Effector memory CD4-positive, alpha-beta T cell (primary cell): ENCODE data around the gene PPP2CA.
A peak's percentile ranks its signal among the peaks of the same experiment; 100 is the strongest.
"Not testable (repeated sequence)": the region's sequence is repeated elsewhere in the genome, so short reads cannot be mapped to it uniquely, and the experiment has no call there.

Source experiments
- DNase-seq, 3 donors: peaks; one replicate each; pipeline ENCODE4 v3.0.0-alpha.2; 2020
- H3K27ac ChIP-seq: 2 replicates; pipeline ENCODE4 v1.7.0; 2013; ENCODE audit warnings: mild to moderate bottlenecking, low read length, moderate library complexity; ENCODE audit not compliant: insufficient read depth, poor library complexity, severe bottlenecking
- H3K27me3 ChIP-seq: replicated peaks from 2 replicates; pipeline ENCODE4 v1.7.0; 2013; ENCODE audit warnings: mild to moderate bottlenecking, low read length; ENCODE audit not compliant: insufficient read depth, control insufficient read depth, poor library complexity, severe bottlenecking
- H3K36me3 ChIP-seq: 2 replicates; pipeline ENCODE4 v1.7.0; 2013; ENCODE audit warnings: mild to moderate bottlenecking, low read length, moderate library complexity; ENCODE audit not compliant: control insufficient read depth, insufficient read depth
- H3K4me1 ChIP-seq: 2 replicates; pipeline ENCODE4 v1.7.0; 2013; ENCODE audit warnings: low read length, mild to moderate bottlenecking; ENCODE audit not compliant: control insufficient read depth, insufficient read depth, poor library complexity, severe bottlenecking
- H3K4me3 ChIP-seq: 2 replicates; pipeline ENCODE4 v1.7.0; 2013; ENCODE audit warnings: low read length, low read depth, mild to moderate bottlenecking; ENCODE audit not compliant: insufficient read depth, poor library complexity, severe bottlenecking
- H3K9me3 ChIP-seq: 2 replicates; pipeline ENCODE4 v1.7.0; 2013; ENCODE audit warnings: mild to moderate bottlenecking, low read length, moderate library complexity; ENCODE audit not compliant: control insufficient read depth
- total RNA-seq, 3 donors: gene quantifications; one replicate each; lab custom pipeline; 2026; lab: John Stamatoyannopoulos, UW

The PPP2CA gene
- total RNA-seq: 85.6 to 92.2 (median 87.8) reads per million in 3 donors

DNA sequence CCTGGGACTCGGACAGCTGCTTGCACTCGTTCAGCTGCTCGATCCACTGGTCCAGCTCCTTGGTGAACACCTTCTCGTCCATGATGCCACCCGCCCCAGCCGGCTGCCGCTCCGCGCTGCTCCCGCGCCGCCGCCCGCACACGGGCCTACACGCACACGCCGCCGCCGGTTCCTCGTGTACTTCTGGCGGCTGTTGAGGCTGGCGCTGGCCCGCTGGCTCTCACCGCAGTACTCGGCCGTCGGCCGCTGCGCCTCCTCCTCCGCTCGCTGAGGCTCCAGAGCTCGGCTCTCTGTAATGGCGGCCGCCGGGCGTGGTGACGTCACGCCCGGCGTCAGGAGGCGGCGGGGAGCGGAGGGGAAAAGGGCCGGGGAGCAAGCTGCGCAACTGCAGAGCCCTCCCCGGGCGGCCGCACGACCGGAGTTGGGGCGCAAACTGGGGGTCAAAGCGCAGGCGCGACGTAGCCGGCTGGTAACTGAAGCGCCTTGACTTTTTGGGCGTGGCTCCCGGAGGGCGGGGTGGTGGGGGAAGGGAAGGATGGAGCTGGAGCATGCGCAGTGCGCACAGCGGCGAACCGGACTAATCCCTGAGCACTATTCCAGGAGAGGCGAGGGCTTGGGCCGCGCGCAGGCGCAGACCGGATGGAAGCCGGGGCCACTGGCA, at the start of gene PPP2CA:
TSS of gene PPP2CA (minus strand) at position 294 of the 661 bp plus-strand sequence. CDS start at position 82, 212 bp downstream.
- Histone ChIP-seq H3K4me3 (peak within 1 kb of the TSS; percentile 97), H3K36me3 (no peaks in the 10 kb centered on the region), H3K27me3 (no peaks in the 10 kb centered on the region), H3K27ac (peak within 1 kb of the TSS; percentile 98), H3K4me1 (peaks cover 14% of the 10 kb centered on the region), H3K9me3 (no peaks in the 10 kb centered on the region)
- peak; percentile 99 for DNase-seq

DNA sequence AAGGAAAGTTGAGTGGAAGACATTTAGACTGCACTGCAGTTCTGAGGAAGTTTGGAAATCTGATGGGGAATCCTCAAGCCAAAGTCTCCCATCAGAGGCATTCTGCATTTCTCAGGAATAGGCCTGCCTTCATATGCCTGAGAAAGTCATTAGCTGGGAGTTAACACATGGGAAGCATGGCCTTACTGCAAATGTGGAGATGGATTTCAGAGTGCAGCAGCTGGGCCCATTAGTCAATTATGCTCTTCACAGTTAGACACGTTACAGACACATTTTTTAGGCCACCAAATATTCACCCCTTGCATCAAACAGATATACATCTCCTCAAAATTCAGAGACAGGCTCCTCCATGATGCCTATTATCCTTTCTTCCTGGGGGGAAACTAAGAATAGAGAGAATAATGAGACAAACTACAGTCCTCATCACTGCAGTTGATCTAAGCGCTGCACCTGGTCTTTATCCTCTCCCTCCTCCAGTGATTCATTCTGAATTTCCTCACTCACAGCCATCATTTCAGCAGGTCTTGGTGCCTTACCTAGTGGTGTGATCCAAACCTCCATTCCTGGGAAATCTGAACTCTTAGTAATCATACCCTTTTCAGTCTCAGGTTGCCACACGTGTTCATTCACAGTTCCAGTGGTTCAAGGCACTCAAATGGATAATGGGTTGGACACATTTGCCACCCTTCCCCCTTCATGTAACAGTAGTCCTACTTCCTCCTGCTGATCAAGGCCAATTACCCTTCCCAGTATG, 47.9 kb upstream of the PPP2CA start:
- Histone ChIP-seq H3K36me3 (no peaks in the 10 kb centered on the region), H3K27ac (no peak overlapping the region), H3K4me3 (no peak overlapping the region), H3K9me3 (no peaks in the 10 kb centered on the region), H3K27me3 (no peaks in the 10 kb centered on the region), H3K4me1 (no peaks in the 10 kb centered on the region)
- DNase-seq: no peak

DNA sequence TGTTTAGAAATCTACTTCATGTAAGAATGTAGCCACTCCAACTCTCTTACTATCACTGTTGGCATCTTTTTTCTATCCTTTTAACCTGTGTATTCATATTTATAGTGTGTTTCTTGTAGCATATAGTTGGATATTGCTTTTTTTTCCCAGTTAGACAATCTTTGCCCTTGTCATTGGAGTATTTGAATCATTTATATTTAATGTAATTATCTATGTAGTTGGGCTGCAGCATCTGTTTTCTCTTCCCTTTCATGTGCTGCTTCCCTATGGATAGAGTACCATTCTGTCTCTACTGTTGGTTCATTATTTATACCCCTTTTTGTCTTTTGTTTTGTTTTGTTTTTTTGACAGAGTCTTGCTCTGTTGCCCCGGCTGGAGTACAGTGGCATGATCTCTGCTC, 45.2 kb upstream of the PPP2CA start:
- Histone ChIP-seq H3K36me3 (no peaks in the 10 kb centered on the region), H3K27me3 (no peaks in the 10 kb centered on the region), H3K4me1 (no peaks in the 10 kb centered on the region), H3K9me3 (no peaks in the 10 kb centered on the region), H3K27ac (no peak overlapping the region), H3K4me3 (no peak overlapping the region)
- no peak for DNase-seq

DNA sequence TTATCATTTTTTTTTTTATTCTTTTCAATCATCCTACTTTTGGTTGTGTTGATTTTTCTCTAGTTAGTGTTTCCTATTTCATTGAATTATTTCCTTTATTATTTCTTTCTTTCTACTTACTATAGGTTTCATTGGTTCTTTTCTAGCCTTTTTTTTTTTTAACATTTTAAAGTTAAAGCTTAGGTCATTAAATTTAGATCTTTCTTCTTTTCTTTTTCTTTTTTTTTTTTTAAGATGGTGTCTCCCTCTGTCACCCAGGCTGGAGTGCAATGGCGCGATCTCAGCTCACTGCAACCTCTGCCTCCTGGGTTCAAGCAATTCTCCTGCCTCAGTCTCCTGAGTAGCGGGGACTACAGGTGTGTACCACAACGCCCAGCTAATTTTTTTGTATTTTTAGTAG, 43.0 kb upstream of the PPP2CA start:
- no peaks in the 10 kb centered on the region for H3K4me1 ChIP-seq

DNA sequence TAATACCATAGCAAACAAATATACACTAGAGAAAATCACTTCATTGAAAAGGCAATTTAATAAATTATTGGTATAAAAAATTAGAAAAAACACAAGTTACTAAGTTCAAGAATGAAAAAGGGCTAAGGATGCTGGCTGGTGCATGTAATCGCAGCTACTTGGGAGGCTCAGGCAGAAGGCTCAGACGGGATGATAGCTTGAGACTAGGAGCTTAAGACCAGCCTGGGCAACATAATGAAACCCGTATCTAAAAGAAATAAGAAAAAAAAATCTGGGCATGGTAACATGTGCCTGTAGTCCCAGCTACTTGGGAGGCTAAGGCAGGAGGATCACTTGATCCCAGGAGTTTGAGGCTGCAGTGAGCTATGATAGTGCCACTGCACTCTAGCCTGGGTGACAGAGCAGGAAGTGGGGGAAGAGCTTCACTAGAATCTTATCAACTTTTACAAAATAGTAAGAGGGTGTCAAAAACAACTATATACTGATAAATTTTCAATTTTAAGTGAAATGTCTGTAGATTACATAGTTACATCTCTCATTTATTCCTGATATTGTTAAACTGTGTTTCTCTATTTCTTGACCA, 42.2 kb upstream of the PPP2CA start:
- H3K9me3 ChIP-seq: no peaks in the 10 kb centered on the region
- no peak for DNase-seq
- H3K27me3 ChIP-seq: no peaks in the 10 kb centered on the region
- no peak overlapping the region for H3K27ac ChIP-seq
- no peak overlapping the region for H3K4me3 ChIP-seq
- no peaks in the 10 kb centered on the region for H3K36me3 ChIP-seq
- H3K4me1 ChIP-seq: no peaks in the 10 kb centered on the region

More for the DNA sequence above, 43.0 kb upstream of the PPP2CA start:
- H3K27ac ChIP-seq: no peak overlapping the region
- no peak overlapping the region for H3K4me3 ChIP-seq
- H3K36me3 ChIP-seq: no peaks in the 10 kb centered on the region
- no peak for DNase-seq
- H3K9me3 ChIP-seq: no peaks in the 10 kb centered on the region
- H3K27me3 ChIP-seq: no peaks in the 10 kb centered on the region

DNA sequence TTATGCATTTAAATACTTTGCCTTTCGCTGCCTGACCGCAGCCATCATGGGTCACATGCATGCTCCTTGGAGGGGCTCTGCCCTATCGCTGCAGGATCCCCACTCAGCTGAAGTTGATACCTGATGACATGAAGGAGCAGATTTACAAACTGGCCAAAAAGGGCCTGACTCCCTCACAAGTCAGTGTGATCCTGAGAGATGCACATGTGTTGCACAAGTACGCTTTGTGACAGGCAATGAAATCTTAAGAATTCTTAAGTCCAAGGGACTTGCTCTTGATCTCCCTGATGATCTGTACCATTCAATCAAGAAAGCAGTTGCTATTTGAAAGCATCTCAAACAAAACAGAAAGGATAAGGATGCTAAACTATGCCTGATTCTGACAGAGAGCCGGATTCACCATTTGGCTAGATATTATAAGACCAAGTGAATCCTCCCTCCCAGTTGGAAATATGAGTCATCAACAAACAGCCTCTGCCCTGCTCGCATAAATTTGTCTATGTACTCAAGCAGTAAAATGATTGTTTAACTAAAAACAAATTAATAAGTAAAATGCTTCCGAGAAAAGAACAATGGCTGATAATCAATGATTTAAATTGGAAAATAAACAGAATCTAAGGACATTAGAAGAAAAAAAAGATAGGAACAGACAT, 41.6 kb upstream of the PPP2CA start:
- H3K9me3 ChIP-seq: no peaks in the 10 kb centered on the region
- no peak overlapping the region for H3K4me3 ChIP-seq
- no peak for DNase-seq

DNA sequence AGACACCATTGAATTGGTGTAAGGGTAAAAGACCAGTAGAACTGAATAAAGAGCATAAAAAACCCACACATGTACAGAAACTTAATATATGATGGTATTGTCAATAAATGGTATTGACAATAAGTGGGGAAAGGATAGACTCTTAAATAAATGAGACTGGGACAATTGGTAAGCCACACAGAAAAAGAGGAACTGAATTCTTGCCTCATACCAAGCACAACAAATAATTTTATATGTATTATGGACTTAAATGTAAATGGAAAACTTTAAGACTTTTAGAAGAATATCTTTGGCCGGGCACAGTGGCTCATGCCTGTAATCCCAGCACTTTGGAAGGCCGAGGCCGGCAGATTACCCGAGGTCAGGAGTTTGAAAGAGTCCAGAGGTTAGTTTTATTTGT, 37.9 kb upstream of the PPP2CA start:
- DNase-seq: no peak
- no peak overlapping the region for H3K27ac ChIP-seq

More for the DNA sequence above, 41.6 kb upstream of the PPP2CA start:
- no peaks in the 10 kb centered on the region for H3K27me3 ChIP-seq
- H3K27ac ChIP-seq: no peak overlapping the region
- no peaks in the 10 kb centered on the region for H3K36me3 ChIP-seq
- H3K4me1 ChIP-seq: no peaks in the 10 kb centered on the region

DNA sequence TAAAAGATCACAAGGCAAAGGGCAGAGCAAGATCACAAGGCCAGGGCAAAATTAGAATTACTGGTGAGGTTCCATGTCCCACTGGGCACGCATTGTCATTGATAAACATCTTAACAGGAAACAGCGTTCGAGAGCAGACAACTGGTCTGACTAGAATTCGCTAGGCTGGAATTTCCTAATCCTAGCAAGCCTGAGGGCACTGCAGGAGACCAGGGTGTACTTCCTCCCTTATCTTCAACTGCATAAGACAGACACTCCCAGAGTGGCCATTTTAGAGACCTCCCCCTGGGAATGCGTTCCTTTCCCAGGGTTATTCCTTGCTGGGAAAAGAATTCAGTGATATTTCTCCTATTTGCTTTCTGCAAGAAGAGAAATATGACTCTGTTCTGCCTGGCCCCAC, 36.8 kb upstream of the PPP2CA start:
- H3K27me3 ChIP-seq, DNase-seq, H3K4me3 ChIP-seq, H3K27ac ChIP-seq, H3K36me3 ChIP-seq, H3K4me1 ChIP-seq, H3K9me3 ChIP-seq: not testable (repeated sequence)

More for the DNA sequence above, 37.9 kb upstream of the PPP2CA start:
- Histone ChIP-seq H3K4me3 (no peak overlapping the region), H3K36me3 (no peaks in the 10 kb centered on the region), H3K9me3 (no peaks in the 10 kb centered on the region), H3K4me1 (no peaks in the 10 kb centered on the region), H3K27me3 (no peaks in the 10 kb centered on the region)

DNA sequence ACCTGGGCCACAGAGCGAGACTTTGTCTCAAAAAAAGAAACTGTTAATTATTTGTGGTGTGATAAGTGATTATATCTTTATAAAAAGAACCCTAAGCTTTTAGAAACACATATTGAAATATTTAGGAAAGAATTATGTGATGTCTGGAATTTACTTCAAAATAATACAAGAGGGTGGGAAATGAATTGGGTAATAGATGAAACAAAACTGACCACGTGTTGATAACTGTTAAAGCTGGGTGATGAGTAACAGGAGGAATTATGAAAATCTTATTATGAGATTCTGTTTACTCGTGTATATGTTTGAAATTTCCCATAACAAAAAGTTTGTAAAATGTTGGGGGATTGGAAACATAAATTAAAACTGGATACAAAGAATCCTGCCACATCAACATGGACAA, 33.0 kb upstream of the PPP2CA start:
- DNase-seq: no peak
- Histone ChIP-seq H3K9me3 (no peaks in the 10 kb centered on the region), H3K36me3 (no peaks in the 10 kb centered on the region), H3K4me3 (no peak overlapping the region), H3K27ac (no peak overlapping the region), H3K4me1 (no peaks in the 10 kb centered on the region), H3K27me3 (no peaks in the 10 kb centered on the region)
